ENCODE data around the gene TSC22D1.
"Not testable (repeated sequence)": the region's sequence is repeated elsewhere in the genome, so short reads cannot be mapped to it uniquely, and the experiment has no call there.

TSC22D1 gene

GRCh38 chr13:44506251-44506650 is 69.9 kb downstream of the TSC22D1 start:
- DNase-seq (ENCODE audit: low read depth), result no peak

GRCh38 chr13:44504116-44504515 is 72.0 kb downstream of the TSC22D1 start:
- DNase-seq (ENCODE audit: low read depth), result no peak

DNA sequence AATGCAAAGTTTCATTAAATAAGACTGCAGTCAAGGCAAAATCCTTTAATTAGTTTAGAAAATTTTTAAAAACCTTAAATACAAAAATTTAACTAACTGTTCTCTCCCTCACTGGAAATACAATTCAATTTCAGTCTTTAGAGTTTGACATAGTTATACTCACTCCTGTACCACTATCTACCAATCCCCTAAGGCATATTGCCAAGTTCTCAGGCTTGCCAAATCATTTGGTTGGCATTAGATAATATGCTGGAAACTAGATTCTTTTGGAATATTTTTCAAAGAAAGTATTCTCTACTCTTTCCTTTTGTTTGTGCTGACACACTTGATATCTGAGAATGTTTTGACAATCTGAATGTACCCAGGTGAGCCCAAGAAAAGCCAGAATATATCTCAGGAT is 77.2 kb downstream of the TSC22D1 start:
- DNase-seq (ENCODE audit: low read depth), result no peak

DNA sequence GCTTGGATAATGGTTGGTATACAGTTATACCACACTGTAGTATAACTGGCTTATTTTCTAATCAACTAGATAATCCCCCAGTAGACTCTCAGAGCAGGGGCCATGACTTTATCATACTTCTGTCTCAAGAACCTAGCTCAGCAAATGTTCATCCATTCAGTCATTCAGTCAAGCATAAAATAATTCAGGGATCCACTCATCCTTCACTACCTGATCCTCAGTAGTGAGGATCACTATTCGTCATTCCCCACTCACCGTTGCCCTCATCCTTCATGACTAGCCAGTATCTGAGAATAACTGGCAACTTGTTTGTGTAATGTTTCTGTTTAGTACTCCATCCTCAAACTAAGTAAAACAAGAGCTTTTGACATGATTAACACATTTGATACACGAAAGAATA is 77.6 kb downstream of the TSC22D1 start:
- DNase-seq (ENCODE audit: low read depth), result no peak

- no peak for DNase-seq (ENCODE audit: low read depth)
These were observed 78.3 kb downstream of the TSC22D1 start for GRCh38 chr13:44497801-44498200.

DNA sequence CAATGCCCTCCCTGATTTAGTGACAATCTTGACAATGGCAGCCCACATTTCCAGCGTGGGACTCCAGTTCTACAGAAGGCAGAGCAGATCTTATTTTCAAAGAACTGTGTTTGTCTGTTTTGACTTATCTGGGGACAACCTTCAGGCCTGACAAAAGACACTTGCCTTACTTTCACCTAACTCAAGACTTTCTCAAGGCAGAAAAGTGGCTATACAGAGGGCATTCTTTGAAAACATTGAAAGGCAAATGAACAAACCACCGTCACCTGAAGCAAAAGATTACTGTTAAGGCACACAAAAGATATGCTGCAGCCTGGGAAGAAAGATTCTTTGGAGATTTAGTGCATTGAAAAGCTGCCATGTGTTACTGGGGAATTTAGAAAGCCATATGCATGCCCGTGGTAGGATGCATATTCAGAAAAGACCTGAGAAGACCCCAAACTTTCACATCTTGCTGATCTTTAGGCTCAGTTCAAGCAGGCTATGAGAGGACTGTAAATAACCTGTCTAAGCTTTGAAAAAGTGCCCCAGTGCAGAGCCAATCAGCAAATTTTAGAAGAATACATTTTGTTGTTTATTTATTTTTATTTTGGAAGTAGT is 82.8 kb downstream of the TSC22D1 start:
- no peak for DNase-seq (ENCODE audit: low read depth)

DNA sequence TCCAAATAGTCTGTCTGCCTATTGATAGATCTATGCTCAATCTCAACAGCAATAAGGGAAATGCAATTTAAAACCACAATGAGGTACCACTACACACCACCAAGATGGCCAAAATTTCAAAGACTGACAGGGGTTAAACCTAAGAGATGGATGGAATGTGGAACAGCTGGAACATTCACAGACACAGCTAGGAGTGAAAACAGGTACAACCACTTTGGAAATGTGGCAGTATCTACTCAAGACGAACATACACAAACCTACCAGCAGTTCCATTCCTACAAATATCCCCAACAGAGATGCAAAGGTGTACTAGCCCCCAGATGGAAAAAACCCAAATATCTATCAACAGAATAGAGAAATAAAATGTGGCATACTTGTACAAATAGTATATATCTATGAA is 86.4 kb downstream of the TSC22D1 start:
- DNase-seq (ENCODE audit: low read depth), result no peak

DNA sequence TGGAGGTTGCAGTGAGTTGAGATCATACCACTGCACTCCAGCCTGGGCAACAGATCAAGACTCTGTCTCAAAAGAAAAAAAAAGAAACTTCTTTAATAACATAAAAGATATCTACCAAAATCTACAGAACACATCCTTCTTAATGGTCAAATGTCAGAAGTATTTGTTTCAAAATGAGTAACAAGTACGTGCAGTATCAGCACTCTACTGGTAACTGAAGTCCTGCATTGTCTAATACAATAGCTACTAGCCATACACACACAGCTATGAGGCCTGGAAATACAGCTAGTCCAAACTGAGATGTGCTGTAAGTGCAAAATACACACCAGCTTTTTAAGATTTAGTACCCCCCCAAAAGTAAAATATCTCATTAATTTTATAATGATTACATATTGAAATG is 88.1 kb downstream of the TSC22D1 start:
- no peak for DNase-seq (ENCODE audit: low read depth)

DNA sequence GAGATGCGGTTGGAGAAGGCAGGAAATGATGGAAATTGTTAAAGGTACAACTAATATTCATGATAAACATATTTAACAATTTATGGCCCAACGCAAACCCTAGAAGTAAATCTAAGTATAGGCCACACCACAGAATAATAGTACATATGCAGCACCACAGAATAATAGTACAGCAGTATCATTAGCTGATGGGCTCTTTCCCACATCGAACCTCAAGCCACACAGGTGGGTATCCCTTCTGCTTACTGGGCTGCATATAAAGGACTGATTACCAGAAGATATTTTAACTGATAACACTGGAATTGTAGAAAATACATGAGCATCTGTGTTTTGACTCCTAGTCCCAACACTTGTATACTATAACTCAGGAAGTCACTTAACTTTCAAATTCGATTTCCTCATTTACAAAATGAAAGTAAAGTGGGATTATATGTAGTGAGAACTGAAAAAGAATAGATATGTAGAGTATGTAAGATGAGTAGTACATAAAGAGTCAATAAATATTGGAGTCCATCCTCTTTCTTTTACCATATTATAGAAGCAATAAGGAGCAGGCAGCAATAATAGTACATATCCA is 91.5 kb downstream of the TSC22D1 start:
- no peak for DNase-seq (ENCODE audit: low read depth)

DNA sequence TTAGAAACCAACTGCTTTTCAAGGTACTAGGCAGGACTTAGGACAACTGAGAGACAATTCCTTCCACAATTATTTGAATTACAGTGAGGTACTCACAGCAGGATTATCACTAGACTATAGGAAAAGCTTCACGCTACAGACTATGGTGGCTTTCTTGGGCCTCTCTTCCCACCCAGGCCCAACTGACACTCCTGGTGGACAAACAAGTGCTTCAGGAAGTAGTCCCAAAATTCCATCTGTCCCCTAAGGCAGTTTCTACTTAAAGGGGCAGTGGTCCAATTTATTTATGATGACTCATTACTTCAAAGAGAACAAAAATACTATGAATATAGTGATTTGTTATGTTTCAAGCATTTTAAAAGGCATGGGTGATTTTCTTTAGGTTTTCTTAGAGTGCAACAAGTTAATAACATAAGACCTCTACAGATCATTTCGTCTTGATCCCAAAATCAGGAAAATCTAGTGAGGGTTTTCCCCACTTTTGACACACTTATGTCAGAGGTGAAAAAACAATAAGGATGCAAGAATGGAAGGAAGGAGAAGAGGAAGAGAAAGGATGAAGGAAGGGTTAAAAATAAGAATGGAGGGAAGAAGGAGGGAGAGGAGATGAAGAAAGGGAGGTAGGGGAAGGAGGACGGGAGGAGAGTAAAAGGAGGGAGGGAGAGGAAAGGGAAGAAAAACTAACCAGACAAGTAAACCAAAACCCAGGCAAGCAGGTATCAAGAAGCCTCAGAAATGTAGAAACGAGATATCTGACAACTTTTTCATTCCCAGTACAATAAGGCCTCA is 101.8 kb downstream of the TSC22D1 start:
- no peak for DNase-seq (ENCODE audit: low read depth)

- DNase-seq (ENCODE audit: low read depth), result peak; percentile 49
These were observed 104.4 kb downstream of the TSC22D1 start for GRCh38 chr13:44471686-44472085.

DNA sequence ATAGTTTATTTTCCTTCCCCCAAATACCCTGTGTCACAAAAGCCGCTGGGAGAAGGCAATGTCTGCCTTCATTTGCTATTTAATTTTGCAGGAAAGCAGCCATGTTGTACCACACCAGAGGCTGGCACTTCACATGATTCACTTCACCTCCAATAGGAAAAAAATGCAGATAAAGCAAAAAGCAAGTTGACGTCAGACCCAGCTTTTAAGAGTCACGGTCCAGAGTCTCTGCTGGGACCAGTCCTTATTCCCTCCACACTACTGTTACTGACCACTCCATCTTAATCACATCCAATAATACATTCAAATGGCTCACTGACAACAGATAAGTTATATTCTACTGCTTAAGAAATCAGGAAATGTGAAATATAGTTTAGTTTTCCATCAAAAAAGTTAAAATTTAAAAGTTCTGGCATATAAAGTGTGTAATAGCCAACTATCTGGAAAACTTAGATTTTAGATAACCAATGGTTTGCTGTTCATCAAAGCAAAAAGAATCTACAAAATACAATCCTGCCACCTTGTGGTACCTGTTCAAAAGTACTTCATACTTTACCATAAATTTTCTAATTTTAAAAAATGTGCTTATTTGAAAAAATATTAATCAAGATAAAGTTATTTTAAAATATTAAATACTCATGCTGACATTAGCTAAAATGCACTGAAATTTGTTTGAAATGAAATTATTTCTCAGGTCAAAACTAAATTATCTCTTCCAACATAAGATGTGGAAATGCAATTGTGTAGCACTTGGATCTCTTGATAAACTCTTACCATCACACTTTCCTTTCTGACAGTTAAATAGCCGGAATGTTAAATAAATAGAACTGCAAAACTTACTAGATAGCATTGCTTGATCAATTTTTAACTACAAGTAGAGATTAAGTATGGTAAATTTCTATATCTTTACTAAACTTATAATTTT is 105.2 kb downstream of the TSC22D1 start:
- no peak for DNase-seq (ENCODE audit: low read depth)

GRCh38 chr13:44468874-44469273 is 107.3 kb downstream of the TSC22D1 start:
- DNase-seq (ENCODE audit: low read depth), result no peak

GRCh38 chr13:44465318-44465717 is 110.8 kb downstream of the TSC22D1 start:
- no peak for DNase-seq (ENCODE audit: low read depth)

DNA sequence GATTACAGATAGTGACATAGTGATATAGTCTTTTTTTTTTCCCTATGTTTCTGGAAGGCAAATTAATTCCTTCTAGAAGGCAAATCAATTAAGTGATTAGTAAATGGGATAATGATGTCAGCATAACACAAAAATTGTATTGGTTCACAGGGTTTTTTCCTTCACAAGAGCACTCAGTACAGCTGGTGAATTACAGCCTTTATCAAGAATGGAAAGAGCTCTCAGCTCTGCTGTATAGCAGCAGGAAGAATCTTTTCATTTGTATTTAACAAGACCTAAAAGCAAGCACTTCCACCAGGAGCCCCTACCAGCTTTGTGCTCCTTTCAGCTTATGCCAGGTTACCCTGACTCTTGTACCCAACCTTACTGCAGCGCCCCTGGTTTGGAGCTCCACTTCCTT is 111.7 kb downstream of the TSC22D1 start:
- no peak for DNase-seq (ENCODE audit: low read depth)

DNA sequence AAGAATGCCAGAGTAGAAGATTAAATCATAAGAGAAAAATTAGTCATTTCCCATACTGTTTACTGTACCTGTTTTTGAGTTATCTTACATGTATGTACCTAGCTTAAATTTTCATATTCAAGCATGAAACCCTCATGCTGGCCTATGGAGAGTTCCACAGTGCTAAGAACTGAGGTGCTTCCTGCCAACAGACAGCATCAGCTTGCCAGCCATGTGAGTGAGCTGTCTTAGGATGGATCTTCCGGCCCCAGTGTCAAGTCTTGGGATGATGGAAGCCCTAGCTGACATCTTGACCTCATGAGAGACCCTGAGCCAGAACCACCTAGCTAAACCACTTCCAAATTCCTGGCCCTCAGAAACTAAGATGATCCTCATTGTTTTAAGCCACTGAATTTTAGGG is 112.4 kb downstream of the TSC22D1 start:
- DNase-seq (ENCODE audit: low read depth), result no peak

DNA sequence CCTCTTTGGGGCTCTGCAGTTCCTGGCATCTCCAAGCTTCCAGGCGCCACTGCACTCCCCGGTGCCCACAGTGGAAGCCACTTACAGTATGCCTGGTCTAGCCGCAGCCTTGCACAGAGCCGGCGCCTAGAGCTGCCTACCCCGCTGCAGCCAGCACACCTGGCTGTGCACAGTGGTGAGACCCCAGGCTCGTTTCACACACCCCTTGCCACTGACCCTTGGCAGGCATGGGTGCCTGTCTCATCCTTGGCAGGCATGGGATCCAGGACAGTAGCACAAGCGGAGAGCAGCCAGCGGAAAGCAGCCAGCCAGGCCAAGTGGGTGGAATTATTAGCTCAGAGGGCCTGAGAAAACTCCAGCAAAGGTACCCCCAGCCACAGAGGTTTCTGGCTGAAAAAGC is 116.5 kb downstream of the TSC22D1 start:
- no peak for DNase-seq (ENCODE audit: low read depth)

DNA sequence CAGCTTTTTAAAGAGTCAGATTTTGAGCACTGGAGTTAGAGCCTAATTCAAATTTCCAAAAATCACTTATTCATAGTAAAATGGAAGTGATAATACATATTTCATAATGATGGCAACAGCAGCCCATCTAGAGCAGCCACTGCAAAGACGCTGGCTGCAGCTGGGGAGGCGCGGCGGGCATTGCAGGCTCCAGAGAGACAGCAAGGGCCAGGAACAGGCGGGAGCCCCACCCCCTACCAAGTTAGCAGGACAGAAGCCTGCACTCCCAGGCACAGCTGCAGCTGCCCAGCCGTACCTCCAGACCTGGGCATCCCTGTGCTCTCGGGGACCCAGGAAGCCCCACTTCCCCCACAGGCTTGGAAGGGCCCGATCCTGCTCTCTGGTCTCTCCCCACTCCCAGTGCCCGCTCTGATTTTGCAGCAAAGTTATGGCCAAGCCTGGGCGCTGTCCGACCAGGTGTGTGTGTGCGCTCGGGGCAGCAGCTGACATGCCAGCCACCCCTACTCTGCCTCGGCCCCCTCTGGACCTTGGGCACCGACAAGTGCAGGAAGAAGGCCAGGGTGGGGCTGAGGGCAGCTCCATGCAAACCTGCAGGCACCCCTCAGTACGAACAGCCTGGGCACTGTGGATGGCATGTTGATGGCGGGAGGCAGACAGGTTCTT is 117.7 kb downstream of the TSC22D1 start:
- no peak for DNase-seq (ENCODE audit: low read depth)

- not testable (repeated sequence) for DNase-seq (ENCODE audit: low read depth)
These were observed 119.9 kb downstream of the TSC22D1 start for GRCh38 chr13:44456212-44456611.

DNA sequence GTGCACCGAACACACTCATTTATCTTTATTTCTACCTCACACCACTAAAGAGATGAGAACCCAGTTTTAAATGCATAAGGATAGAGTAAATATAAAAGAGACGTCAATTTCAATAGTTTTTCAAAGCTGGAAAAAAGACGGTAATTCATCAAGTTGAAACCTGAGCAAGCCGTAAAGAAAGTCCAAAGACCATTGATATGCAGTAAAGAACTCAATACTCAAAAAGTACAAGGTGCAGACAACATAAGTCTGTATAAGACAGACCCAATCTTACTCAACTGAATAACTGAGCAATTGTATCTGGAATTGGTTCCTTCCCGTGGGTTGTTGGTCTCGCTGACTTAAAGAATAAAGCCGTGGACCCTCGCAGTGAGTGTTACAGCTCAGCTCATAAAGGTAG is 120.4 kb downstream of the TSC22D1 start:
- DNase-seq (ENCODE audit: low read depth), result no peak

DNA sequence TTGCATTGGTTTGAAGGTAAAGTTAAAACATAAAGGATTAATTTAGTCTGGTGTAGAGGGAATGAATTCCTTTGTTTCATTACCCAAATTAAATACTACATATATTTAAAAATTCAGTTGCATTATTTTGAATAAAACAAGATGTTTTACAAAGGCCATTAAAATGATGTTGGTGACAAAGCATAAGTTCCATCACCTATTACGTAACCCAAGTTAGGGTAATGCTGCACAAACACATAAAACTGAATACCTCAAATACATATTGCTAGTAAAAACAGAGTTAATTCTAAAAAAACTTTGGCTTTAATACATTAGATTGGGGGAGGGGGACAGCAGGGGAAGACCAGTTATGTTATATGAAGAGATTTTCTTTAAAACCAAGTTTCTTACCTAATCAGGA is 122.2 kb downstream of the TSC22D1 start:
- DNase-seq (ENCODE audit: low read depth), result no peak

GRCh38 chr13:44453069-44453468 is 123.1 kb downstream of the TSC22D1 start:
- no peak for DNase-seq (ENCODE audit: low read depth)
